Sigmoid colon (tissue), 7 donors: ENCODE results near the gene NOSIP. TPM values are rescaled to one million over a fixed set of nuclear protein-coding genes. Genes with fewer than 3 reads are reported as not detected.

Source experiments
- DNase-seq: peaks from one replicate; pipeline ENCODE4 v3.0.0-alpha.2; 2019
- H3K27ac ChIP-seq, 4 donors: fragments of 200-600 bp; sonication (generic); one replicate each; pipeline ENCODE4 v1.5.1; 2016 to 2019; ENCODE audit warnings: mild to moderate bottlenecking in 1 of 4
- H3K27me3 ChIP-seq, 3 donors: fragments of 200-600 bp; sonication (generic); one replicate each; pipeline ENCODE4 v1.5.1; 2019; ENCODE audit warnings: mild to moderate bottlenecking in 1 of 3
- H3K36me3 ChIP-seq, 4 donors: fragments of 200-600 bp; sonication (generic); one replicate each; pipeline ENCODE4 v1.5.1; 2016 to 2019
- H3K4me1 ChIP-seq, 4 donors: fragments of 200-600 bp; sonication (generic); one replicate each; pipeline ENCODE4 v1.5.1; 2017 to 2019
- H3K4me3 ChIP-seq, 4 donors: fragments of 200-600 bp; sonication (generic); one replicate each; pipeline ENCODE4 v1.5.1; 2017 to 2019; ENCODE audit warnings: mild to moderate bottlenecking in 2 of 4, moderate library complexity in 1 of 4
- H3K9me3 ChIP-seq, 4 donors: fragments of 200-600 bp in 3 of 4; sonication (generic) in 3 of 4; one replicate each; pipeline versions ENCODE4 v1.5.1 to v1.6.1; 2013 to 2019
- EP300 ChIP-seq, 4 donors: sonication (generic); formaldehyde crosslinking; IDR thresholded peaks; one replicate each; pipeline ENCODE4 v1.6.1; 2017; ENCODE audit warnings: antibody characterized with exemption in 4 of 4
- POLR2A ChIP-seq, 2 donors: fragments of 450-650 bp; IDR thresholded peaks; one replicate each; pipeline ENCODE4 v1.6.1; 2016; ENCODE audit warnings: antibody characterized with exemption in 2 of 2, mild to moderate bottlenecking in 2 of 2, moderate library complexity in 2 of 2
- POLR2AphosphoS5 ChIP-seq, 4 donors: sonication (generic); formaldehyde crosslinking; IDR thresholded peaks; one replicate each; pipeline ENCODE4 v1.6.1; 2017; ENCODE audit warnings: antibody characterized with exemption in 4 of 4
- WGBS, 2 donors: extraction: QIAGEN DNeasy Blood & Tissue Kit; methylation state at CpG; one replicate each; pipeline ENCODE4 v1.1.7; 2013; 5-methylcytosine and 5-hydroxymethylcytosine counted together
- intact Hi-C: fragments of 100-400 bp; cut with DNase I; formaldehyde crosslinking; loops from one replicate; pipeline ENCODE4 v1.15.1; 2023
- polyA plus RNA-seq, 3 donors: library from polyadenylated mRNA; stranded (reverse); fragments of 200-250 nt; gene quantifications; one replicate each; pipeline ENCODE4 v1.2.3, GENCODE V29; 2013
- total RNA-seq, 4 donors: library from RNA; depleted of rRNA; stranded (reverse); fragments of >200 nt; gene quantifications; one replicate each; pipeline ENCODE4 v1.1.0, GENCODE V29; 2016
- TF ChIP-seq, protein P1 (sequence below), 4 experiments: fragments of 450-650 bp in 3 of 4; fragments of 200-600 bp in 1 of 4; IDR thresholded peaks; one replicate each; pipeline ENCODE4 v1.5.1; 2016 to 2019; ENCODE audit warnings: antibody characterized with exemption in 4 of 4, mild to moderate bottlenecking in 3 of 4, moderate library complexity in 2 of 4
- donor health status: healthy with polysubstance abuse.
- donor health status: Bipolar disorder and iron deficiency.
- donor health status: healthy.

NOSIP gene
- total and polyA plus RNA-seq, 7 donors, result 47.6 to 123 (median 67.8) TPM

DNA sequence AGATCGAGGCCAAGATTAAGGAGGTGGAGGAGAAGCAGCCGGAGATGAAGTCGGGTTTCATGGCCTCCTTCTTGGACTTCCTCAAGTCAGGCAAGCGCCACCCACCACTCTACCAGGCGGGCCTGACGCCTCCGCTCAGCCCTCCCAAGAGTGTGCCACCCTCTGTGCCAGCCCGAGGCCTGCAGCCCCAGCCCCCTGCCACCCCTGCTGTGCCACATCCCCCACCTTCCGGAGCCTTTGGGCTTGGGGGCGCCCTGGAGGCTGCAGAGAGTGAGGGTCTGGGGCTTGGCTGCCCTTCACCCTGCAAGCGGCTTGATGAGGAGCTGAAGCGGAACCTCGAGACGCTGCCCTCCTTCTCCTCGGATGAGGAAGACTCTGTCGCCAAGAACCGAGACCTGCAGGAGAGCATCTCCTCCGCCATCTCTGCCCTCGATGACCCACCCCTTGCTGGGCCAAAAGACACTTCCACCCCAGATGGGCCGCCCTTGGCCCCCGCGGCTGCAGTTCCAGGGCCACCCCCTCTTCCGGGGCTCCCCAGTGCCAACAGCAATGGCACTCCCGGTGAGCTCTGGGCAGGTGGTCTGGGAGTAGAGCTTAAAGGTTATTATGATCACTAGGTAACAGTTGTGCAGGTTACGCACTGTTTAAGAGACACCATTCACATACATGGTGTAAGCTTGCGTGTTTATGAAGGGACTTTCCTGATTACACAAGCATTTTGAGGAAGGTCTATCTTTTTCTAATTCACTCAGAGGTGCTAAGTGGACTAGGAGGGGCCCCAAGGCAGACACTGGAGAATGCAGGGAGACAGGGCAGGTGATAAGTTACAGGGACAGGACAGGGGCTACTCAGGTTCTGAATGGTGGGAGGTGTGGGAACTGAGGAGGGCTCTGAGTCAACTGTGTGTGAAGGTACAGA lies 19.3 kb upstream of the NOSIP start:
- no peak overlapping the region for H3K27ac ChIP-seq
- no peaks in the 10 kb centered on the region for H3K9me3 ChIP-seq
- no peak for TF ChIP-seq POLR2AphosphoS5 (IDR thresholded peaks at IDR 0.05)
- TF ChIP-seq POLR2A (IDR thresholded peaks at IDR 0.05), result no peak
- no peak for TF ChIP-seq EP300 (IDR thresholded peaks at IDR 0.05)
- TF ChIP-seq, protein P1, sequence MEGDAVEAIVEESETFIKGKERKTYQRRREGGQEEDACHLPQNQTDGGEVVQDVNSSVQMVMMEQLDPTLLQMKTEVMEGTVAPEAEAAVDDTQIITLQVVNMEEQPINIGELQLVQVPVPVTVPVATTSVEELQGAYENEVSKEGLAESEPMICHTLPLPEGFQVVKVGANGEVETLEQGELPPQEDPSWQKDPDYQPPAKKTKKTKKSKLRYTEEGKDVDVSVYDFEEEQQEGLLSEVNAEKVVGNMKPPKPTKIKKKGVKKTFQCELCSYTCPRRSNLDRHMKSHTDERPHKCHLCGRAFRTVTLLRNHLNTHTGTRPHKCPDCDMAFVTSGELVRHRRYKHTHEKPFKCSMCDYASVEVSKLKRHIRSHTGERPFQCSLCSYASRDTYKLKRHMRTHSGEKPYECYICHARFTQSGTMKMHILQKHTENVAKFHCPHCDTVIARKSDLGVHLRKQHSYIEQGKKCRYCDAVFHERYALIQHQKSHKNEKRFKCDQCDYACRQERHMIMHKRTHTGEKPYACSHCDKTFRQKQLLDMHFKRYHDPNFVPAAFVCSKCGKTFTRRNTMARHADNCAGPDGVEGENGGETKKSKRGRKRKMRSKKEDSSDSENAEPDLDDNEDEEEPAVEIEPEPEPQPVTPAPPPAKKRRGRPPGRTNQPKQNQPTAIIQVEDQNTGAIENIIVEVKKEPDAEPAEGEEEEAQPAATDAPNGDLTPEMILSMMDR (IDR thresholded peaks at IDR 0.05), result no peak
- 95 to 96% methylated on average over 26 of the region's 26 CpGs for WGBS, 2 donors
- H3K4me3 ChIP-seq, result no peak overlapping the region
- H3K4me1 ChIP-seq, result peaks cover 0 to 9% (median 3%) of the 10 kb centered on the region in 4 donors
- peaks cover 31 to 100% (median 59%) of the 10 kb centered on the region in 4 donors for H3K36me3 ChIP-seq
- H3K27me3 ChIP-seq, result no peaks in the 10 kb centered on the region
- no peak for DNase-seq
- intact Hi-C loops, result no loop called here

DNA sequence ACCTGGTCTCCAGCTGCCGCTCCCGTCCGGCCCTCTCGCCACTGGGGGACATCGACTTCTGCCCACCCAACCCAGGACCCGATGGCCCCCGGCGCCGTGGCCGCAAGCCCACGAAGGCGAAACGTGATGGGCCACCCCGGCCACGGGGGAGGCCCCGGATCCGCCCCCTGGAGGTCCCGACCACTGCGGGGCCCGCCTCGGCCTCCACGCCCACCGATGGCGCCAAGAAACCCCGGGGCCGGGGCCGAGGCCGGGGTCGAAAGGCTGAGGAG lies 17.3 kb upstream of the NOSIP start:
- no peaks in the 10 kb centered on the region for H3K27me3 ChIP-seq
- H3K36me3 ChIP-seq, result peaks cover 24 to 85% (median 59%) of the 10 kb centered on the region in 4 donors
- H3K4me3 ChIP-seq, result no peak overlapping the region
- no peak overlapping the region for H3K27ac ChIP-seq
- peaks cover 0 to 26% (median 20%) of the 10 kb centered on the region in 4 donors for H3K4me1 ChIP-seq
- TF ChIP-seq POLR2A (IDR thresholded peaks at IDR 0.05), result no peak
- H3K9me3 ChIP-seq, result no peaks in the 10 kb centered on the region
- intact Hi-C loops, result no loop called here
- no peak for DNase-seq
- 96 to 97% methylated on average over 29 of the region's 29 CpGs for WGBS, 2 donors

DNA sequence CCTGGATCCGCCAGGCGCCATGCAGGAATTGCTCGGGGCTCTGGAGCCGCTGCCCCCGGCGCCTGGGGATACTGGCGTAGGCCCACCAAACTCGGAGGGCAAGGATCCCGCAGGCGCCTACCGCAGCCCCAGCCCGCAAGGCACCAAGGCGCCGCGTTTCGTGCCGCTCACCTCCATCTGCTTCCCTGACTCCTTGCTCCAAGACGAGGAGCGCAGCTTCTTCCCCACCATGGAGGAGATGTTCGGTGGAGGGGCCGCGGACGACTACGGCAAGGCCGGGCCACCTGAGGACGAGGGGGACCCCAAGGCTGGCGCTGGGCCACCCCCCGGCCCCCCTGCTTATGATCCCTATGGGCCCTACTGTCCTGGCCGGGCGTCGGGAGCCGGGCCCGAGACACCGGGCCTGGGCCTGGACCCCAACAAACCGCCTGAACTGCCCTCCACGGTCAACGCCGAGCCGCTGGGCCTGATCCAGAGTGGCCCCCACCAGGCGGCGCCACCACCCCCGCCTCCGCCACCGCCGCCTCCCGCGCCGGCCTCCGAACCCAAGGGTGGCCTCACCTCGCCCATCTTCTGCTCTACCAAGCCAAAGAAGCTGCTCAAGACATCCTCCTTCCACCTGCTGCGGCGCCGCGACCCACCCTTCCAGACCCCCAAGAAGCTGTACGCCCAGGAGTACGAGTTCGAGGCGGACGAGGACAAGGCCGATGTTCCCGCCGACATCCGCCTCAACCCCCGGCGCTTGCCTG lies 16.8 kb upstream of the NOSIP start:
- DNase-seq, result no peak
- 97% methylated on average over 65 of the region's 65 CpGs for WGBS, 2 donors
- H3K27ac ChIP-seq, result no peak overlapping the region
- TF ChIP-seq EP300 (IDR thresholded peaks at IDR 0.05), result no peak
- TF ChIP-seq, protein P1 (IDR thresholded peaks at IDR 0.05), result no peak
- no peak for TF ChIP-seq POLR2A (IDR thresholded peaks at IDR 0.05)
- no peaks in the 10 kb centered on the region for H3K27me3 ChIP-seq
- no peaks in the 10 kb centered on the region for H3K9me3 ChIP-seq
- peaks cover 21 to 80% (median 56%) of the 10 kb centered on the region in 4 donors for H3K36me3 ChIP-seq
- intact Hi-C loops, result no loop called here
- peaks cover 0 to 31% (median 25%) of the 10 kb centered on the region in 4 donors for H3K4me1 ChIP-seq
- no peak overlapping the region for H3K4me3 ChIP-seq

DNA sequence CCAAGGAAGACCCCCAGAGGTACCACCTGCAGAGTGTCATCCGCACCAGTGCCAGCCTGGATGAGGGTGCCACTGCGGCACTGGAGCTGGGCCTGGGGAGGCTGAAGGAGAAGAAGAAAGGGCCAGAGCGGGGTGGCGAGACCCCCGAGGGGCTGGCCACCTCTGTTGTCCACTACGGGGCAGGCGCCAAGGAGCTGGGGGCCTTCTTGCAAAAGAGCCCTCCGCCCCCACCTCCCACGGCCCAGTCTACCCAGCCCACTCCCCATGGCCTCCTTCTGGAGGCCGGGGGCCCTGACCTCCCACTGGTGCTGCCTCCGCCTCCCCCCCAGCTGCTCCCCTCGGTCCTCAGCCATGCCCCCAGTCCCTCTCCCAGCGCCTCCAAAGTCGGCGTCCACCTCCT lies 16.1 kb upstream of the NOSIP start:
- Histone ChIP-seq H3K27ac (no peak overlapping the region), H3K4me3 (no peak overlapping the region), H3K4me1 (peaks cover 0 to 33% (median 27%) of the 10 kb centered on the region in 4 donors), H3K27me3 (no peaks in the 10 kb centered on the region), H3K36me3 (peaks cover 18 to 73% (median 50%) of the 10 kb centered on the region in 4 donors), H3K9me3 (no peaks in the 10 kb centered on the region)
- DNase-seq, result no peak
- TF ChIP-seq POLR2A (IDR thresholded peaks at IDR 0.05) (no peak), POLR2AphosphoS5 (IDR thresholded peaks at IDR 0.05) (no peak), EP300 (IDR thresholded peaks at IDR 0.05) (no peak)
- TF ChIP-seq, protein P1 (IDR thresholded peaks at IDR 0.05), result no peak
- WGBS, 2 donors, result 94 to 96% methylated on average over 15 of the region's 15 CpGs
- intact Hi-C loops, result no loop called here

GRCh38 chr19:49595819-49596404 lies 15.6 kb upstream of the NOSIP start:
- peak; percentile 66 for DNase-seq
- no peak for TF ChIP-seq POLR2AphosphoS5 (IDR thresholded peaks at IDR 0.05)
- TF ChIP-seq, protein P1 (IDR thresholded peaks at IDR 0.05), result no peak
- intact Hi-C loops, result no loop called here
- Histone ChIP-seq H3K4me3 (no peak overlapping the region), H3K4me1 (peaks cover 0 to 33% (median 27%) of the 10 kb centered on the region in 4 donors), H3K27ac (no peak overlapping the region), H3K36me3 (peaks cover 16 to 68% (median 49%) of the 10 kb centered on the region in 4 donors), H3K27me3 (no peaks in the 10 kb centered on the region), H3K9me3 (no peaks in the 10 kb centered on the region)
- 95% methylated on average over 32 of the region's 32 CpGs for WGBS, 2 donors
